OCI-LY7 (cell line): Measurements from ENCODE around the gene HSPD1.

ENCODE experiments used
- EZH2phosphoT487 ChIP-seq: fragments of 200-600 bp; sonication (generic); IDR thresholded peaks from 2 replicates; pipeline ENCODE4 v1.6.1; 2018; ENCODE audit warnings: low read depth, borderline replicate concordance, mild to moderate bottlenecking, mixed run types, antibody characterized with exemption, low read length, moderate library complexity, mixed read lengths
- TF ChIP-seq, protein P1 (sequence below): fragments of 200-600 bp; sonication (generic); conservative IDR thresholded peaks from 2 replicates; pipeline ENCODE4 v1.5.1; 2014; ENCODE audit warnings: mild to moderate bottlenecking, antibody characterized with exemption, low read length, moderate library complexity, mixed read lengths

DNA sequence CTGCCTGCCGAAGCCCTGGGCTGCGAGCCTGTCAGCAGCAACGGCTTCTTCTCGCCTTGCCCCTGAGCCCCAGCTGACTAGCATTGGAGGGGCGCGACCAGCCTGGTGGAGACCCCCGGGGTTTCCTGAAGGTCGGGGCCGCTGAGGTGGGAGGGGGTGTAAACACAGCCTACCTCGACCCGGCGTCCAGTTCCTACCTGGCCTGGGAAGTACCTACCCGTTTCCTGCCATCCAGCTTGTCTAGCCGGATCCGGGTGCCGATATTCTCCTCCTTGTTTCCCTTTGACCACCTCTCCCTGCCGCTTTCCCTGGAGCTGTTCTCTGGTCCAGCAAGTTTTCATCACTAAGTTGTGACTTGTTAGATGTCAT, 16.7 kb upstream of the HSPD1 start:
- TF ChIP-seq, protein P1, sequence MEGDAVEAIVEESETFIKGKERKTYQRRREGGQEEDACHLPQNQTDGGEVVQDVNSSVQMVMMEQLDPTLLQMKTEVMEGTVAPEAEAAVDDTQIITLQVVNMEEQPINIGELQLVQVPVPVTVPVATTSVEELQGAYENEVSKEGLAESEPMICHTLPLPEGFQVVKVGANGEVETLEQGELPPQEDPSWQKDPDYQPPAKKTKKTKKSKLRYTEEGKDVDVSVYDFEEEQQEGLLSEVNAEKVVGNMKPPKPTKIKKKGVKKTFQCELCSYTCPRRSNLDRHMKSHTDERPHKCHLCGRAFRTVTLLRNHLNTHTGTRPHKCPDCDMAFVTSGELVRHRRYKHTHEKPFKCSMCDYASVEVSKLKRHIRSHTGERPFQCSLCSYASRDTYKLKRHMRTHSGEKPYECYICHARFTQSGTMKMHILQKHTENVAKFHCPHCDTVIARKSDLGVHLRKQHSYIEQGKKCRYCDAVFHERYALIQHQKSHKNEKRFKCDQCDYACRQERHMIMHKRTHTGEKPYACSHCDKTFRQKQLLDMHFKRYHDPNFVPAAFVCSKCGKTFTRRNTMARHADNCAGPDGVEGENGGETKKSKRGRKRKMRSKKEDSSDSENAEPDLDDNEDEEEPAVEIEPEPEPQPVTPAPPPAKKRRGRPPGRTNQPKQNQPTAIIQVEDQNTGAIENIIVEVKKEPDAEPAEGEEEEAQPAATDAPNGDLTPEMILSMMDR = no peak
- TF ChIP-seq EZH2phosphoT487 = no peak
